ENCODE data around the gene USP24.

DNA sequence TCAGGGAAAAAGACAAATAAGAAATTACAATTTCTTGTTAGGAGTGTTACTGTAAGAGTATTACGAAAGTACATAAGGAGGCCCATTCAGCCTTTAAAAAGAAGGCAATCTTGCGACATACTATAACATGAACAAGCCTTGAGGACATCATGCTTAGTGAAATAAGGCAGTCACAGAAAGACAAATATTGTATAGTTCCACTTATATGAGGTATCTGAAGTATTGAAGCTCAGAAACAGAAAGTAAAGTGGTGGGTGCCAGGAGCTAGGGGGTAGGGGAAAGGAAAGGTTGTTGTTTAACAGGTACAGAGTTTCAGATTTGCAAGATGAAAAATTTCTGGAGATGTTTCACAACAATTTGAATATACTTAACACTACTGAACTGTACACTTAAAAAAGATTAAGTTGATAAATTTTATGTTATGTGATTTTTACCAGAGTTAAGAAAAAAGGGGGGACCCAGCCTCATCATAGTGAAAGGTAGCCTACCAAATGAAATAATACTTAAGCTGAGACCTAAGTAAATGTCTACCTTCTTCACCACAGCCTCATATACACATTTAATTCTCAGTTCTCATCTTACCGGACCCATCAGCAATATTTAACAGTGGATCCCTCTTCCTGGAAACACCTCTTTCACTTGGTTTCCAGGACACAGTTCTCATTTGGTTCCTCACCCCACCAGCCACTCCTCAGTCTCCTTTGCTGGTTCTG is 19.5 kb downstream of the USP24 start:
- TF ChIP-seq, protein P1, sequence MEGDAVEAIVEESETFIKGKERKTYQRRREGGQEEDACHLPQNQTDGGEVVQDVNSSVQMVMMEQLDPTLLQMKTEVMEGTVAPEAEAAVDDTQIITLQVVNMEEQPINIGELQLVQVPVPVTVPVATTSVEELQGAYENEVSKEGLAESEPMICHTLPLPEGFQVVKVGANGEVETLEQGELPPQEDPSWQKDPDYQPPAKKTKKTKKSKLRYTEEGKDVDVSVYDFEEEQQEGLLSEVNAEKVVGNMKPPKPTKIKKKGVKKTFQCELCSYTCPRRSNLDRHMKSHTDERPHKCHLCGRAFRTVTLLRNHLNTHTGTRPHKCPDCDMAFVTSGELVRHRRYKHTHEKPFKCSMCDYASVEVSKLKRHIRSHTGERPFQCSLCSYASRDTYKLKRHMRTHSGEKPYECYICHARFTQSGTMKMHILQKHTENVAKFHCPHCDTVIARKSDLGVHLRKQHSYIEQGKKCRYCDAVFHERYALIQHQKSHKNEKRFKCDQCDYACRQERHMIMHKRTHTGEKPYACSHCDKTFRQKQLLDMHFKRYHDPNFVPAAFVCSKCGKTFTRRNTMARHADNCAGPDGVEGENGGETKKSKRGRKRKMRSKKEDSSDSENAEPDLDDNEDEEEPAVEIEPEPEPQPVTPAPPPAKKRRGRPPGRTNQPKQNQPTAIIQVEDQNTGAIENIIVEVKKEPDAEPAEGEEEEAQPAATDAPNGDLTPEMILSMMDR (IDR thresholded peaks at IDR 0.05), result no peak
- TF ChIP-seq RCOR1 (IDR thresholded peaks at IDR 0.05; ENCODE audit: low read length) (no peak), ELF1 (IDR thresholded peaks at IDR 0.05) (no peak), MXI1 (IDR thresholded peaks at IDR 0.05; ENCODE audit: low read depth, low read length) (no peak), SIN3A (IDR thresholded peaks at IDR 0.05; ENCODE audit: borderline replicate concordance, low read depth, low read length) (no peak), CHD2 (IDR thresholded peaks at IDR 0.05; ENCODE audit: low read length, partially characterized antibody) (no peak), EZH2phosphoT487 (IDR thresholded peaks at IDR 0.05; ENCODE audit: borderline replicate concordance, low read depth) (no peak), POLR2AphosphoS5 (IDR thresholded peaks at IDR 0.05; ENCODE audit: low read depth, low read length) (no peak), JUND (IDR thresholded peaks at IDR 0.05) (no peak), TEAD4 (IDR thresholded peaks at IDR 0.05; ENCODE audit: borderline replicate concordance, insufficient read depth) (no peak)
- TF ChIP-seq, protein P2, sequence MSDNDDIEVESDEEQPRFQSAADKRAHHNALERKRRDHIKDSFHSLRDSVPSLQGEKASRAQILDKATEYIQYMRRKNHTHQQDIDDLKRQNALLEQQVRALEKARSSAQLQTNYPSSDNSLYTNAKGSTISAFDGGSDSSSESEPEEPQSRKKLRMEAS (IDR thresholded peaks at IDR 0.05; ENCODE audit: low read depth), result no peak
- TF ChIP-seq, protein P3, sequence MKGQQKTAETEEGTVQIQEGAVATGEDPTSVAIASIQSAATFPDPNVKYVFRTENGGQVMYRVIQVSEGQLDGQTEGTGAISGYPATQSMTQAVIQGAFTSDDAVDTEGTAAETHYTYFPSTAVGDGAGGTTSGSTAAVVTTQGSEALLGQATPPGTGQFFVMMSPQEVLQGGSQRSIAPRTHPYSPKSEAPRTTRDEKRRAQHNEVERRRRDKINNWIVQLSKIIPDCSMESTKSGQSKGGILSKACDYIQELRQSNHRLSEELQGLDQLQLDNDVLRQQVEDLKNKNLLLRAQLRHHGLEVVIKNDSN (IDR thresholded peaks at IDR 0.05; ENCODE audit: borderline replicate concordance, low read depth), result no peak
- TF ChIP-seq, protein P4, sequence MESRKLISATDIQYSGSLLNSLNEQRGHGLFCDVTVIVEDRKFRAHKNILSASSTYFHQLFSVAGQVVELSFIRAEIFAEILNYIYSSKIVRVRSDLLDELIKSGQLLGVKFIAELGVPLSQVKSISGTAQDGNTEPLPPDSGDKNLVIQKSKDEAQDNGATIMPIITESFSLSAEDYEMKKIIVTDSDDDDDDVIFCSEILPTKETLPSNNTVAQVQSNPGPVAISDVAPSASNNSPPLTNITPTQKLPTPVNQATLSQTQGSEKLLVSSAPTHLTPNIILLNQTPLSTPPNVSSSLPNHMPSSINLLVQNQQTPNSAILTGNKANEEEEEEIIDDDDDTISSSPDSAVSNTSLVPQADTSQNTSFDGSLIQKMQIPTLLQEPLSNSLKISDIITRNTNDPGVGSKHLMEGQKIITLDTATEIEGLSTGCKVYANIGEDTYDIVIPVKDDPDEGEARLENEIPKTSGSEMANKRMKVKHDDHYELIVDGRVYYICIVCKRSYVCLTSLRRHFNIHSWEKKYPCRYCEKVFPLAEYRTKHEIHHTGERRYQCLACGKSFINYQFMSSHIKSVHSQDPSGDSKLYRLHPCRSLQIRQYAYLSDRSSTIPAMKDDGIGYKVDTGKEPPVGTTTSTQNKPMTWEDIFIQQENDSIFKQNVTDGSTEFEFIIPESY (IDR thresholded peaks at IDR 0.05; ENCODE audit: borderline replicate concordance, low read depth), result no peak
